ENCODE measurements around the gene PIANP.

The PIANP gene

GRCh38 chr12:6647083-6647604, 53.5 kb downstream of the PIANP start, which contains the start of gene ACRBP:
Gene ACRBP (minus strand): TSS chr12:6647432. CDS start chr12:6647366, 66 bp downstream.
- H3K4me3 ChIP-seq (ENCODE audit: severe bottlenecking), result peak within 1 kb of the TSS; percentile 18
- DNase-seq (ENCODE audit: low spot score), result no peak
- H3K4me1 ChIP-seq (ENCODE audit: insufficient read depth, poor library complexity, severe bottlenecking), result no peaks in the 10 kb centered on the region
- no peak for TF ChIP-seq CTCF (IDR thresholded peaks at IDR 0.05; ENCODE audit: poor library complexity, severe bottlenecking)
- no peaks in the 10 kb centered on the region for H3K9me3 ChIP-seq (ENCODE audit: severe bottlenecking)
- peaks cover 3% of the 10 kb centered on the region; the same call in 1 of the 2 replicates for H3K36me3 ChIP-seq (ENCODE audit: low read depth)
- H3K27me3 ChIP-seq (ENCODE audit: insufficient read depth, poor library complexity, severe bottlenecking), result no peaks in the 10 kb centered on the region
- H3K27ac ChIP-seq (ENCODE audit: poor library complexity, severe bottlenecking), result no peak within 1 kb of the TSS
- peak; percentile 81 for ATAC-seq (ENCODE audit: low read depth)

- Histone ChIP-seq H3K9me3 (ENCODE audit: severe bottlenecking) (no peaks in the 10 kb centered on the region), H3K4me3 (ENCODE audit: severe bottlenecking) (no peak overlapping the region), H3K27me3 (ENCODE audit: insufficient read depth, poor library complexity, severe bottlenecking) (no peaks in the 10 kb centered on the region), H3K27ac (ENCODE audit: poor library complexity, severe bottlenecking) (no peak overlapping the region), H3K36me3 (ENCODE audit: low read depth) (peaks cover 3% of the 10 kb centered on the region; the same call in 1 of the 2 replicates), H3K4me1 (ENCODE audit: insufficient read depth, poor library complexity, severe bottlenecking) (no peaks in the 10 kb centered on the region)
- no peak for DNase-seq (ENCODE audit: low spot score)
- no peak for TF ChIP-seq CTCF (IDR thresholded peaks at IDR 0.05; ENCODE audit: poor library complexity, severe bottlenecking)
- ATAC-seq (ENCODE audit: low read depth), result no peak
Observed at GRCh38 chr12:6646276-6647082, 54.1 kb downstream of the PIANP start.

- H3K4me1 ChIP-seq (ENCODE audit: insufficient read depth, poor library complexity, severe bottlenecking), result no peaks in the 10 kb centered on the region
- H3K36me3 ChIP-seq (ENCODE audit: low read depth), result no peaks in the 10 kb centered on the region
- H3K4me3 ChIP-seq (ENCODE audit: severe bottlenecking), result no peak overlapping the region
- peak; percentile 28 for TF ChIP-seq CTCF (IDR thresholded peaks at IDR 0.05; ENCODE audit: poor library complexity, severe bottlenecking)
- no peak for ATAC-seq (ENCODE audit: low read depth)
- DNase-seq (ENCODE audit: low spot score), result no peak
- no peaks in the 10 kb centered on the region for H3K9me3 ChIP-seq (ENCODE audit: severe bottlenecking)
- no peak overlapping the region for H3K27ac ChIP-seq (ENCODE audit: poor library complexity, severe bottlenecking)
- no peaks in the 10 kb centered on the region for H3K27me3 ChIP-seq (ENCODE audit: insufficient read depth, poor library complexity, severe bottlenecking)
Observed at GRCh38 chr12:6644903-6645302, 55.7 kb downstream of the PIANP start.

- no peaks in the 10 kb centered on the region for H3K4me1 ChIP-seq (ENCODE audit: insufficient read depth, poor library complexity, severe bottlenecking)
- ATAC-seq (ENCODE audit: low read depth) (no peak), DNase-seq (ENCODE audit: low spot score) (no peak)
- no peak overlapping the region for H3K4me3 ChIP-seq (ENCODE audit: severe bottlenecking)
- no peak overlapping the region for H3K27ac ChIP-seq (ENCODE audit: poor library complexity, severe bottlenecking)
- no peaks in the 10 kb centered on the region for H3K36me3 ChIP-seq (ENCODE audit: low read depth)
- no peak for TF ChIP-seq CTCF (IDR thresholded peaks at IDR 0.05; ENCODE audit: poor library complexity, severe bottlenecking)
- no peaks in the 10 kb centered on the region for H3K9me3 ChIP-seq (ENCODE audit: severe bottlenecking)
- no peaks in the 10 kb centered on the region for H3K27me3 ChIP-seq (ENCODE audit: insufficient read depth, poor library complexity, severe bottlenecking)
Observed at GRCh38 chr12:6644257-6644596, 56.4 kb downstream of the PIANP start.

Measured in RWPE2 (cell line).